ENCODE measurements around the gene CDK17.

- TF ChIP-seq CTCF (IDR thresholded peaks at IDR 0.05; ENCODE audit: insufficient read depth, low read length, poor library complexity, severe bottlenecking) (no peak), EZH2phosphoT487 (conservative IDR thresholded peaks at IDR 0.05; ENCODE audit: low read length) (no peak)
Measured at GRCh38 chr12:96402061-96402460, 1.8 kb upstream of the CDK17 start.
